Activated CD4-positive, alpha-beta T cell treated with anti-CD3 and anti-CD28 coated beads for 4 hours (primary cell): ENCODE data around the gene DAPK3.
"Not testable (repeated sequence)": the region's sequence is repeated elsewhere in the genome, so short reads cannot be mapped to it uniquely, and the experiment has no call there.

Experiments
- DNase-seq, 2 donors: peaks; one replicate each; pipeline ENCODE4 v3.0.0-alpha.2; 2020

Gene DAPK3

DNA sequence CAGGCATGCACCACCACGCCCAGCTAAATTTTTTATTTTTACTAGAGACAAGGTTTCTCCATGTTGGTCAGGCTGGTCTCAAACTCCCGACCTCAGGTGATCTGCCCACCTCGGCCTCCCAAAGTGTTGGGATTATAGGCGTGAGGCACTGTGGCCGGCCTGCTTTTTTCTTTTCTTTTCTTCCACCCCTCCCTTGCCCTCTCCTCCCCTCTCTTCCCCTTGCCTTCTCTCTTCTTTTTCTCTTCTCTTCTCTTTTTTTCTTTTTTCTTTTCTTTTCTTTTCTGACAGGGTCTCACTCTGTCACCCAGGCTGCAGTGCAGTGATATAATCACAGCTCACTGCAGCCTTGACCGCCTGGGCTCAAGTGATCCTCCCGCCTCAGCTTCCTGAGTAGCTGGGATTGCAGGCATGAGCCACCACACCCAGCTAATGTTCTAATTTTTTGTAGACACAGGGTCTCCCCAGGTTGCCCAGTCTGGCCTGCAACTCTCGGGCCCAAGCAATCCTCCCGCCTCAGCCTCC, 18.1 kb downstream of the DAPK3 start:
- DNase-seq, result not testable (repeated sequence)

DNA sequence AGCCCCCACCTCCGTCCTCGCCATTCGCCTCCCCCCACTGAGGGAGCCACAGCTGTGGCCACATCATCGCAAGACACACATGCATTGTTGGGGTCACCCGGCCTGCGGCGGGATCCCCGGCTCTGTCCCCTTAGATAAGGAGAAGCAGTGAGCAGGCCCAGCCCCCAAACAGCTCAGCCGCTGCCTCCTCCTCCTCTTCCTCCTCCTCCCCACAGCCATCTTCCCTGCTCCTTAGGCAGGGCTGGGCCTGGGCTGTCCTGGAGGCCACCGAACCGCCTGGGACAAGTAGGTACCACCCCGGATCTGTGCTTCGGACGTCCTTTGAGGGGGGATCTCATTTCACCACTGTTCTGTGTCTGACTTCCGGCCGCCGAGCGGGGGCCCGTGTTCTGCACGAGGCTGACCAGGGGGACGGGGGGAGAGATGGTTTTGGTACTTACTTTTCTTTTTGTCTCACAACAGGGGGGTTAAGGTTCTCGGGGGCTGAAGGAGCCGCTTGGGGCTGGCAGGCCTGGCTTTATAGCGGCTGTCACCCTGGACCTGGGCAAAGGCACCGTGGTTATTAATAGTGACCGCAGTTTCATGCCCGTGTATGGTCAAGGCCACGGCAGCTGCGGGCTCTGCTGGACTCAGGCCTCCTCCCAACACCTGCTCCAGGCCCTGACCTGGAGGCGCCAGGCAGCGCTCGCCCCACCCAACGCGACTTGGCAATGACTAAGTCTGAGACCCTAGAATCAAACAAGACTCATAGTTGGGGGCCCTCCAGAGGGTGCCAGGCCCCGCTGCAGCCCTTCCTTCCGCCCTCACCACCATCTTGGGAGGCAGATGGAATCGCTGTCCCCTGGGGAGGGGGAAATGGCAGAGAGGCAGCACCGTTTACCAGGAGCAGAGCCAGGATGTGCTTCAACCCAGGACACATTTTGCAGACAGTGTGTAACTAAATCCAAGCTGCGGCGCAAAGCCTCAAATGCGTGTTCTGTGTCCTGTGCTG, 19.7 kb downstream of the DAPK3 start:
- DNase-seq, result no peak

DNA sequence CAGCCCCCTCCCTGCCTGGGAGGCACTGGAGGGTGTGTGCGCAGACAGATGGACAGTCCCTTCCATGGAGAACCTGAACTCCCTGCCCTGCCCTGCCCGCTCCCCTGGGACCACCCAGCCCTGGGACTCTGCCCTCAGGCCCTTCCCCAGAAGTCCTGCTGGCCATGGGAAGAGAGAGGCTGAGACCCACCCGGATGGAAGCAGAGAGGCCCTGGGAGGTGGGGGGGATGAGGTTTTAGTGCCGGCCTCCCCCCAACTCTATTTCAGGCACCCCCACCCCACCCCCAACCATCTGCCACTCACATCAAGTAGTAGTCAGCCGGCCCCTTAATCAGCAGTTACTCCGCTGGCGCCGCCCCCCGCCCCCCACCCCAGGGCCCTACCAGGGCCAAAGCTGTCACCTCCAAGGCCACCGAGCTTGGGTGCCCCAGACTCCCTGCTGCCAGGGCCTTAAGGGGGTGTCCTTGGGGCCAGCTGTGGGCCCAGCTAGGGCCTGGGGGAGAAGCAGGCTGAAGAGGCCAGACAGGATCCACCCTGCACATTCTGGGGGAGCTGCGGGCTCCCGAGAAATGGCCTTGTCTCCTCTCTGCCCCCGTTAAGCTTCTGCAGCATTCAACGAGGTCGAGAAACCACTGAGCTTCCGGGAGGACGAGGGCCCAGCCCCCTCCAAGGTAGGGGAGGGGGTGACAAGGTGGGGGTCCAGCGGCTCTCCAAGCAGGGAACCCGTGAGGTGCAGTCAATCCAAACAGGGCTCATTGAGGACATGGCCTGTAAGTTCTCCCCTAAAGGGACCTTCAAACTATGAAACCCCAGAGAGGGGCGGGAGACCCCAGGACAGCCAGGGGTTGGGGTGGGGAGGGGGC, 20.7 kb downstream of the DAPK3 start:
- no peak for DNase-seq

DNA sequence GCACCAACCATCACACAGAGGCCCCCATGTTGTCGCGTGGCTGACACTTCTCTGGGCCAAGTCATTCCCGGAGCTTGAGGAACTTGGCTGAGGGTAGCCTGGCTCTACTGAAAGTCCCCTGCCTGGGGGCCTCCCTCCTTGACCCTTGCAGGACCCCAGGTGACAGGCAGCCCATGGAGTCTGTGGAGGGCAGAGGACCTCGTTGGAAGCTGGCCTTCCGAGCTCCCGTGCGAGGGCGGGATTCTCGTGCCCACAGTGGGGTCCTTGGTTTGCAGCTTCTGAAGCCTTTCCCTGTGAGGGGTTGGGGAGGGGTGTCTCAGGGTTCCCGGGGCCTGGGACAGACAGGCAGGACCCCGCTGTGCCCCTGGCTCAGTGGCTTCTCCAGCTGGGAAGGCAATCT, 21.6 kb downstream of the DAPK3 start:
- DNase-seq, result no peak

DNA sequence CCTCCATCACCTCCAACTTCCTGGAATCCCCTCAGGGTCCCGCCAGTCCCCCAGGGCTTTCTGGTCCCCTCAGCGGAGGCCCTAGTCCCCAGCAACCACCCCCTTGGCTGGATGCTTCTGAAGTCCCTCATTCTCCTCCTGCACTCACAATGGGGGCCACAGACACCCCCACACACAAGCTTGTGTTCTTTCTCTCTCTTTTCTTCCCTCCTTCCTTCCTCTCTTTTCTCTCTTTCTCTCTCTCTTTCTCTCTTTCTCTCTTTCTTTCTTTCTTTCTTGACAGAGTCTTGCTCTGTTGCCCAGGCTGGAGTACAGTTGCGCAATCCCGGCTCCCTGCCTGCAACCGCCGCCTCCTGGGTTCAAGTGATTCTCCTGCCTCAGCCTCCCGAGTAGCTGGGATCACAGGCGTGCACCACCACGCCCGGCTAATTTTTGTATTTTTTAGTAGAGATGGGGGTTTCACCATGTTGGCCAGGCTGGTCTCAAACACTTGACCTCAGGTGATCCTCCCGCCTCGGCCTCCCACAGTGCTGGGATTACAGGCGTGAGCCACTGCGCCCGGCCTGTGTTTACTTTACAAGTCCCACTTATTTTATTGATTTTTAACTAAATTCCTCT, 23.5 kb downstream of the DAPK3 start:
- not testable (repeated sequence) for DNase-seq

DNA sequence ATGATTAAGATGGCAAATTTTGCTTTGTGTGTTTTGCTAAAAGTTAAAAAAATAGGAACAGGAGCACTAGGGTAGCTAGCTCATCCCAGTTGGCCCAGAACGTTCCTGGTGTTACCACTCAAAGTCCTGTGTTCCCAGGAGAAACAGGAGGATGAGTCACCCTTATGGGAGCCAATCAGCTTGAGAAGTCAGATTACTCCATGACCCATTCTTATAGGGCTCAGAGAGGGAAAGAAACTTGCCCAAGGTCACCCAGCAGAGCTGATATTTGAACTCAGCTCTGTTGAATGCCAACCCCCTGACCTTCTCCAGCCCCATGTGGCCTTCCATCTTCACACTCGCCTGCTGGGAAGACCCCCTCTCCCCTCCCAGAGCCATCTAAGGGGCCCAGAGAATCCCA, 25.1 kb downstream of the DAPK3 start:
- no peak for DNase-seq

DNA sequence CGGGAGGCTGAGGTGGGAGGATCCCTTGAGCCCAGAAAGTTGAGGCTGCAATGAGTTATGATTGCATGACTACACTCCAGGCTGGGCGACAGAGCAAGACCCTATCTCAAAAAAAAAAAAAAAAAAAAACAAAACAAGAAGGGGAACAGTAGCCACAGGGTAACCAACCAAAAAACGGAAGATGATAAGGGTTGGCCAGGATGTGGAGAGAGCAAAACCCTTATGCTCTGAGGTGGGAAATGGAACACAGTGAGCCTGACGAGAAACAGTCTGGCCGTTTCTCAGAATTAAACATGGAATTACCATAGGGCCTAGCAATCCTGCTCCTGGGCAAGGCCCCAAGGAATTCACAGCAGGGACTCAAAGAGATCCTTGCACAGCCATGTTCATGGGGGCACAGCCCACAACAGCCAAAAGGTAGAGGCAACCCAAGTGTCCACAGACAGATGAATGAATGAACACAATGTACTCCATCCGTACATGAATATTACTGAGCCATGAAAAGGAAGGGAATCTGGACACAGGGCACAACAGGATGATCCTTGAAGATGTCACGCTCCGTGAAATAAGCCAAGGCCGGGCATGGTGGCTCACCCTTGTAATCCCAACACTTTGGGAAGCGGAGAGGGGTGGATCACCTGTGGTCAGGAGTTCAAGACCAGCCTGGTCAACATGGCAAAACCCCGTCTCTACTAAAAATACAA, 26.7 kb downstream of the DAPK3 start:
- DNase-seq, result no peak

DNA sequence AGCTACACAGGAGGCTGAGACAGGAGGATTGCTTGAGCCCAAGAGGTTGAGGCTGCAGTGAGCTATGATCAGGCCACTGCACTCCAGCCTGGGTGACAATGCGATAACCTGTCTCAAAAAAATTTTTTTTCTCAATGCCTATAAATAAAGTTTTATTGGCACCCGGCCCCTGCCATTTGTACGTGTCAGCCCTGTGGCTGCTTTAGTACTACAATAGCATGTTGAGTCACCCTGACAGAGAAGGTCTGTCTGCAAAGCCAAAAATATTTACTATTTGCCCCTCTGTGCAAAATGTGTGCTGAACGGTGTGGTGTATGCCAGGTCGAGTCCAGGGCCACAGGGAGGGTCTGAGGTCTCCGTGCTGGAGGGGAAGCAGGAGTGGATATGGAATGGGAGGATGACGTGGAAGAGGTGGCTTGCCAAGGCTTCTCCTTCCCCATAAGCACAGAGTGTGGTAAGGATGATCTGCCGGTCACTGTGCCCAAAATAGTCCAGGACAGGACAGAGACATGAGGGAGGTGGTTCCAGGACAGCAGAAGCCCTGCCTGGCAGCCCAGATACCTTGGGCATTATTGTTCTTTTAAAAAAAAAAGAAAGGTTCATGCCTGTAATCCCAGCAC, 28.0 kb downstream of the DAPK3 start:
- no peak for DNase-seq

DNA sequence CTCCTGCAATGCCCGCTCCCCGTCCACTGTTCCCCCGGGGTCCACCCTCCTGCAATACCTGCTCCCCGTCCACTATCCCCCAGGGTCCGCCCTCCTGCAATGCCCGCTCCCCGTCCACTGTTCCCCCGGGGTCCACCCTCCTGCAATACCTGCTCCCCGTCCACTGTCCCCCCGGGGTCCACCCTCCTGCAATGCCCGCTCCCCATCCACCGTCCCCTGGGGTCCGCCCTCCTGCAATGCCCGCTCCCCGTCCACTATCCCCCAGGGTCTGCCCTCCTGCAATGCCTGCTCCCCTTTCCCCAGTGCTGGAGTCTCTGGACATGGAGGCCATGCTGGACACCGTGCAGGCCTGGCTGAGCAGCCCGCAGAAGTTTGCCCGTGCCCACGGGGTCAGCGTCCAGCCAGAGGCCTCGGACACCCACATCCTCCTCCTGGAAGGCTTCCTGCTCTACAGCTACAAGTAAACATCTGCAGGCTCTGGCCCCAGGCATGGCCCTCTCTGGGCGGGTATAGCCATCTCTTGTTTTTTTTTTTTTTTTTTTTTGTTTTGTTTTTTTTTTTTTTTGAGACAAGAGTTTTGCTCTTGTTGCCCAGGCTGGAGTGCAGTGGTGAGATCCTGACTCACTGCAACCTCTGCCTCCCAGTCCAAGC, 32.5 kb downstream of the DAPK3 start:
- DNase-seq, result not testable (repeated sequence)

DNA sequence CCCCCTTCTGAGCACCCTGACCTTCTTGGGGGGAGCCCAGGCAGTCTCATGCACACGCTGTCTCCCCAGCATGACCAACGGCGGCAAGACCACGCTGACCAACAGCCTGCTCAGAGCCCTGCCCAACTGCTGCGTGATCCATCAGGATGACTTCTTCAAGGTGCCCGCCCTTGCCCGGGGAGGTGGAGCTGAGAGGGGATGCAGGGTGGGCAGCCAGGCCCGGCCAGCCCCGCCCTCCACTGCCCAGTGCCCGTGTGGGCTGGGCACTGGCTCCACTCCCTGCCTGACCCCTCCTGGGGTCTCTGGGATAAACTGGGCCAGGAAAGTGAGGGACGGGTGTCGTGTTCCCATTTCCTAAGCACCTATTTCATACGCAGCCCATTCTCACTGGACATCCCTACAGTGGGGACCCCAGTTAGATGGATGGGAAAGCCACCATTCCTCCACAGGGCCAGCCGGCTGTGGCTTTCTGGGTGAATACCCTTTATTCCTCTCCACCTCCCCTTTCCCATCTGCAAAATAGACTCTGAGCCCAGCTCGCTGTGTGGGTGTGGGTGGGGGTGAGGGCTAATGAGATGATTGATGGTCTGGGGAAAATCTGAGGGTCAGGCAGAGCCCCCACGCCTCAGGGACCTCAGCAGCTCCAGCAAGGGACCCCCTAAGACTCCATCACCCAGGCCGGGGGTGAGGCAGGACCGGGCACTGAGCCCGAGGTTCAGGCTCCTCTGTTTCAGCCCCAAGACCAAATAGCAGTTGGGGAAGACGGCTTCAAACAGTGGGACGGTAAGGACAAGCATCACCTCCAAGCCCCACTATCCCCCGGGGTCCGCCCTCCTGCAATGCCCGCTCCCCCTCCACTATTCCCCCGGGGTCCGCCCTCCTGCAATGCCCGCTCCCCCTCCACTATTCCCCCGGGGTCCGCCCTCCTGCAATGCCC, 34.1 kb downstream of the DAPK3 start:
- no peak for DNase-seq

DNA sequence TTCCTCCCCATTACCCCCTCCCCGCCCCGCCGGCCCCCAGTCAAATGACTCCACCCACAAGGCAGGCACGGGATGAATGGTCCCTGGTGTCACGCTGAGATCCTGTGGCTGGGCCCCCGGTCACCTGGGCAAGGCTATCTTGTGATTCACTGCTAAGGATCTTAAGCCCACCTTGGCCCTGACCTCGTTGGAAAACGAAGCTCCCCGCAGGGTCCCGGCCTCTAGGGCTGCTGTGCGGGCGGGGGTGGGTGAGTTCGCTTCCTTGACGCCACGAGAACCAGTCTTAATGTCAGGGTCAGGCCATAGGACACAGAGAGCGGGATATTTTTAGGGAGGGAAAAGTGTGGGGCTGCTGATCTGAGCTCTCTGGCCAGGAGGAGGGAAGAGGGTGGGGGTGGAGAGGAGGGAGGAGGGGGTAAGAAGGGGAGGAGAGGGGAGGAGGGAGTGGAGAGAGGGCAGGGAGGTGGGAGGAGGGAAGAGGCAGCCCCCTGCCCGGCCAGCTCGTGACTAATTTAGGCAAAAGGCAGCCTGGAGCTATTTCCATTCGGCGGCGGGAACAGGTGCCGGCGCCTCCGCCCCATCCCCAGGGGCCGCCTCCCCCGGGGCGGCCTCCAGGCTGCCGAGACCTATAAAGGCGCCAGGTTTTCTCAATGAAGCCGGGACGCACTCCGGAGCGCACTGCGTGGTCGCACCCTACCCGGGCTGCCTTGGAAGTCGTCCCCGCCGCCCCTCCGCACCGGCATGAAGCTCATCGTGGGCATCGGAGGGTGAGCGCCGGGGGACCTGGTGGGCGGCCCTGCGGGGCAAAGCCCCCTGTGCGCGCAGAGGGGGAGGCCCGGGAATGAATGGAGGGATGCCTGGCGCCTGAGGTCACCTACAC, 37.7 kb downstream of the DAPK3 start, which contains the start of gene NMRK2:
NMRK2 (plus strand) TSS at position 139 of the 880 bp plus-strand sequence; CDS start at position 742, 603 bp downstream.
- DNase-seq, result no peak

DNA sequence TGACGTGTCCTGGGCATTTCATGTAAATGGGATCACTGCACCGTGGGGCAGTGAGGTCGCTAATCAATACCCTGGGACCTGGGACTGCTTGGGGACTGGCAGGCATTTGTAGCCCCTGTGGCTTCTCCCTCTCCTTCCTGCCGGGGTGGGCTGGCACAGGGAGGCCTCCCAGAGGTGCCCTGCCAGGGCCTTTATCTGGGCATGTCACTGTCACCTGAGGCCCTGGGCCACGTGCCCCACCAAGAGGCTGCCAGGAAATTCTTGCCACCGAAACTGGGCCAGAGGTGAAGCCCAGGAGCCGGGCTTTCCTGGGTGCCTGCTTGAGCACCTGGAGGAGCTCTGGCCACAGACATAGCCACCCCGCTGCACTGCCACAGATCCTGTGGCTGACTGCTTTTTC, 39.9 kb downstream of the DAPK3 start:
- no peak for DNase-seq

DNA sequence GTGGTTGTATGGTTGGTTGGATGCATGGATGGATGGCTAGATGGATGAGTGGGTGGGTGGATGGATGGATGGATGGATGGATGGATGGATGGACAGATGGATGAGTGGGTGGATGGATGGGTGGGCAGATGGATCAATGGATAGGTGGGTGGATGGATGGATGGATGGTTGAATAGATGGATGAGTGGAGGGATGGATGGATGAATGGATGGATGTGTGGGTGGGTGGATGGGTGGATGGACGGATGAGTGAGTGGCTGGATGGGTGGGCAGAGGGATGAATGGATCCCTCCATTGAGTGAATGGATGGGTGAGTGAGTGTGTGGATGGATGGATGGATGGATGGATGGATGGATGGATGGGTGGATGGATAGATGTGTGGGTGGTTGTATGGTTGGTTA, 47.0 kb downstream of the DAPK3 start:
- no peak for DNase-seq

DNA sequence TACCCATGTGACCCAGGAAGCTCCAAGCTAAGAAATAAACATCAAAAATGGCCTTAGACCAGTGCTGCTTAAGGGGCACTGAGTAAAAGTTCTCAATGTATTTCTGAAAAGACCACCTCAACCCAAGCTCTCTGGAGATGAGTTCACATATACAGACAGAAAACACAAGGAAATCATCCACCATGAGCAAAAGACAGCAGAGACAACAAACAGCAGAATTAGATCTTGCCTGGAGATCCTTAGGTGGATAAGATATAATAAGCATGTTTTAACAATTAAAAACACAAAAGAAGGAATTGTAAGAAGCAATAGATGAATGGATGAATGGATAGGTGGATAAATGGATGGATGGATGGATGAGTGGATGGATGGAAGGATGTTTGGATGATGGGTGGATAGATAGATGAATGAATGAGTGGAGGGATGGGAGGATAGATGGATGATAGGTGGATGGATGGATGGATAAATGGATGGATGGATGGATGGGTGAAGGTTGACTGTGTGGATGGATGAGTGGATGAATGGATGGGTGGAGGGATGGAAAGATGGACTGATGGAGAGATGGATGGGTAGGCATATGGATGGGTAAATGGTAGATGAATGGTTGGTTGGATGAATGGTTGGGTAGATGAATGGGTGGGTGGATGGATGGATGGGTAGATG, 47.7 kb downstream of the DAPK3 start:
- DNase-seq, result no peak

DNA sequence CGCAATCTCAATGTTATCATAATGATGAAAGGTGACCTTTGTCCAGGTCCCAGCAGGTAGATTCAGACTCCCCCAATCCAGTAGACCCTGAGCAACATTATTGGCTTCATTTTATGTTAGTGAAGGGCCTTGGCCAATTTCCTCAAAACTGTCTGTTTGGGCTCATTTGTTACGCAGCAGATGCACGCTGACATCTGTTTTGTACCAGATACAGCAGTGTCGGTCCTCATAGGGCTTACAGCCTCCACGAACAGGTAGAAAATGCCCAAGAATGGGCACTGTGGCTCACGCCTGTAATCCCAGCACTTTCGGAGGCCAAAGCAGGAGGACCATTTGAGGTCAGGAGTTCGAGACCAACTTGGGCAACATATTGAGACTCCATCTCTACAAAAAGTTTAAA, 51.1 kb downstream of the DAPK3 start:
- no peak for DNase-seq

DNA sequence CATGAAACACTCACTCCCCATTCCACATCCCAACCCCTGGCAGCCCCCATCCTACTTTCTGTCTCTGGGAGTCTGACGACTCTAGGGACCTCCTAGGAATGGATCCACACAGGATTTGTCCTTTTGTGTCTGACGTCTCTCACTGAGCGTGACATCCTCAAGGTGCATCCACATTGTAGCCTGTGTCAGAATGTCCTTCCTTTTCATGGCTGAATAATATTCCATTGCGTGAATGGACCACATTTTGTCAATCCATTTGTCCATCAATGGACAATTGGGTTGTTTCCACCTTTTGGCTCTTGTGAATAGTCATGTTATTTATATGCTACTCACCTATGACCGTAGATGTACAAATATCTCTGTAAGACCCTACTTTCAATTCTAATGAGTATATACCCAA, 54.9 kb downstream of the DAPK3 start:
- no peak for DNase-seq

DNA sequence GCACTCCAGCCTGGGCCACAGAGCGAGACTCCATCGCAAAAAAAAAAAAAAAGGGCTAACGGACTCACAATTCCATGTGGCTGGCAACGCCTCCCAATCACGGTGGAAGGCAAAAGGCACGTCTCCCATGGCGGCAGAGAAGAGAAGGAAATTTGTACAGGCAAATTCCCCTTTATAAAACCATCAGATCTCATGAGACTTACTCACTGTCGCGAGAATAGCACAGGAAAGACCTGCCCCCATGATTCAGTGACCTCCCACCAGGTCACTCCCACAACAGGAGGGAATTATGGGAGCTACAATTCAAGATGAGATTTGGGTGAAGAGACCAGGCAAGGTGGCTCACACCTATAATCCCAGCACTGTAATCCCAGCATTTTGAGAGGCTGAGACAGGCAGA, 56.7 kb downstream of the DAPK3 start:
- DNase-seq, result no peak

DNA sequence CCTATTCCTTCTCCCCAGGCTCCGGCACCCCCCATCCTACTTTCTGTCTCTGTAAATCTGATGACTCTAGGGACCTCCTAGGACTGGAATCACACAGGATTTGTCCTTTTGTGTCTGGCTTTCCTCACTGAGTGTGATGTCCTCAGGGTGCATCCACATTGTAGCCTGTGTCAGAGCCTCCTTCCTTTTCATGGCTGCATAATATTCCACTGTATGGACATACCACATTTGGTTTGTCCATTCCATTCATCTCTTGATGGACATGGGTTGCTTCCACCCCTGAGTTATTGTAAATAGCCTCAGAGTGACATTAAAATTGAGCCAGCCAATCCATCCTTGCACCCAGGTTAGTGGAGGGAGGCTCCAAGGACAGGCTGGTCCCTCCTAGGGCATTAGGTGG, 60.8 kb downstream of the DAPK3 start:
- no peak for DNase-seq
